ENCODE measurements around the gene SH3BGR.

The SH3BGR gene

DNA sequence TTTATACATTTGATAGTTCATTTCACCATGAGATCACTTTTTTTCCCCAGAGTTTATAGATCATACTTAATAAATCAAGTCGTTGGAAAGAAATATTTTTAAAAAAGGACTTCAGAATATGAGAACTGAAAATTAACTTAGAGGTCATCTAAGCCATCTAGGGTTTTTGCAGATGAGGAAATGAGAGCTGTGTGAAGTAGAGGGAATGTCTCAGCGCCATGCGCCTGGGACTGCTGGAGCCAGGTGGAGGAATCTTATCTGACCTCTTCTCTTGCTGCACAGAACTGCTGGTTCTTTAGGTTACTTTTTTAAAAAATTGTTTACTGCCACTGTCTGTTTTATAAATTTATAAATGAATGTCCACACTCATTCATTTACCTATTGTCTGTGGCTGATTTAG, 11.5 kb downstream of the SH3BGR start:
- TF ChIP-seq, protein P1, sequence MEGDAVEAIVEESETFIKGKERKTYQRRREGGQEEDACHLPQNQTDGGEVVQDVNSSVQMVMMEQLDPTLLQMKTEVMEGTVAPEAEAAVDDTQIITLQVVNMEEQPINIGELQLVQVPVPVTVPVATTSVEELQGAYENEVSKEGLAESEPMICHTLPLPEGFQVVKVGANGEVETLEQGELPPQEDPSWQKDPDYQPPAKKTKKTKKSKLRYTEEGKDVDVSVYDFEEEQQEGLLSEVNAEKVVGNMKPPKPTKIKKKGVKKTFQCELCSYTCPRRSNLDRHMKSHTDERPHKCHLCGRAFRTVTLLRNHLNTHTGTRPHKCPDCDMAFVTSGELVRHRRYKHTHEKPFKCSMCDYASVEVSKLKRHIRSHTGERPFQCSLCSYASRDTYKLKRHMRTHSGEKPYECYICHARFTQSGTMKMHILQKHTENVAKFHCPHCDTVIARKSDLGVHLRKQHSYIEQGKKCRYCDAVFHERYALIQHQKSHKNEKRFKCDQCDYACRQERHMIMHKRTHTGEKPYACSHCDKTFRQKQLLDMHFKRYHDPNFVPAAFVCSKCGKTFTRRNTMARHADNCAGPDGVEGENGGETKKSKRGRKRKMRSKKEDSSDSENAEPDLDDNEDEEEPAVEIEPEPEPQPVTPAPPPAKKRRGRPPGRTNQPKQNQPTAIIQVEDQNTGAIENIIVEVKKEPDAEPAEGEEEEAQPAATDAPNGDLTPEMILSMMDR (conservative IDR thresholded peaks at IDR 0.05; ENCODE audit: low read depth, low read length), result no peak
- Histone ChIP-seq H3K9ac (no peak overlapping the region), H3K27me3 (ENCODE audit: insufficient read depth, low read depth) (no peaks in the 10 kb centered on the region), H3K4me1 (ENCODE audit: low read depth, poor library complexity, severe bottlenecking) (no peaks in the 10 kb centered on the region), H3K27ac (no peak overlapping the region), H2AFZ (ENCODE audit: low read depth) (no peak overlapping the region), H3K36me3 (ENCODE audit: insufficient read depth) (no peaks in the 10 kb centered on the region), H3K4me2 (no peak overlapping the region), H3K4me3 (IDR thresholded peaks at IDR 0.05; ENCODE audit: insufficient read depth, low read depth, low read length) (no peak overlapping the region), H4K20me1 (ENCODE audit: insufficient read depth) (no peaks in the 10 kb centered on the region), H3K79me2 (ENCODE audit: insufficient read depth, low read depth) (no peaks in the 10 kb centered on the region)

DNA sequence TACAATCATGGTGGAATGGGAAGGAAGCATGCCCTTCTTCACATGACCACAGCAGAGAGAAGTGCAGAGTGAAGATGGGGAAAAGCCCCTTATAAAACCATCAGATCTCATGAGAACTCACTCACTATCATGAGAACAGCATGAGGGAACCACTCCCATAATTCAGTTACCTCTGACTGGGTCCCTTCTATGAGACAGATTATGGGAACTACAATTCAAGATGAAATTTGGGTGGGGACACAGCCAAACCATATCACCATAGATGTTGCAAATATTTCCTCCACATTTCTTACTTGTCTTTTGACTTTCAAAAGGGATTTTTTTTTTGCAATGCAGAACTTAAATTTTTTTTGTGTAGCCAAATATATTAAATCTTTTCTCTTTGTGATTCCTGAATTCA, 14.8 kb downstream of the SH3BGR start:
- Histone ChIP-seq H4K20me1 (ENCODE audit: insufficient read depth) (no peaks in the 10 kb centered on the region), H3K4me2 (no peak overlapping the region), H3K79me2 (ENCODE audit: insufficient read depth, low read depth) (no peaks in the 10 kb centered on the region), H3K36me3 (ENCODE audit: insufficient read depth) (no peaks in the 10 kb centered on the region), H2AFZ (ENCODE audit: low read depth) (no peak overlapping the region), H3K27me3 (ENCODE audit: insufficient read depth, low read depth) (no peaks in the 10 kb centered on the region), H3K27ac (no peak overlapping the region), H3K9ac (no peak overlapping the region), H3K4me1 (ENCODE audit: low read depth, poor library complexity, severe bottlenecking) (no peaks in the 10 kb centered on the region), H3K4me3 (IDR thresholded peaks at IDR 0.05; ENCODE audit: insufficient read depth, low read depth, low read length) (no peak overlapping the region)
- TF ChIP-seq, protein P1 (conservative IDR thresholded peaks at IDR 0.05; ENCODE audit: low read depth, low read length), result no peak

DNA sequence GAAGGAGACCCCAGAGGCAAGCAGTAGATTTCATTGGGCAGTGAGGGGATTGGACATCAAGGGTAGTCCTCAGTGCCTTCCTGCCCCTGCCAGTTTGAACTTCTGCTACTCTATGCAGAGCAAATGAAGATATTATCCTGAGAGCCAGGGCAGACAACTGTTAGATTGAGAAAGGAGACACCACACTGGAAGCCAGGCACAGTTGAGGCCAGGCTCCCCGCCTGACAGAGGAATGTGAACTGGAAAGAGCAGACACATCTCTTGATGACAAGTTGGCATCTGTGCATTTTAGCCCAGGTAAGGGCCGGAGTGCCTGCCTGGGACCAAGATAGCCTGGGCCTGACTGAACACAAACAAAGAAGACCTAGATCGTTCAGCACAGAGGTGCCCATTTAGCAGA, 16.0 kb downstream of the SH3BGR start:
- TF ChIP-seq, protein P1 (conservative IDR thresholded peaks at IDR 0.05; ENCODE audit: low read depth, low read length), result no peak
- Histone ChIP-seq H3K79me2 (ENCODE audit: insufficient read depth, low read depth) (no peaks in the 10 kb centered on the region), H3K9ac (no peak overlapping the region), H3K4me2 (no peak overlapping the region), H3K4me1 (ENCODE audit: low read depth, poor library complexity, severe bottlenecking) (no peaks in the 10 kb centered on the region), H4K20me1 (ENCODE audit: insufficient read depth) (no peaks in the 10 kb centered on the region), H3K36me3 (ENCODE audit: insufficient read depth) (no peaks in the 10 kb centered on the region), H3K4me3 (IDR thresholded peaks at IDR 0.05; ENCODE audit: insufficient read depth, low read depth, low read length) (no peak overlapping the region), H3K27ac (no peak overlapping the region), H3K27me3 (ENCODE audit: insufficient read depth, low read depth) (no peaks in the 10 kb centered on the region), H2AFZ (ENCODE audit: low read depth) (no peak overlapping the region)

DNA sequence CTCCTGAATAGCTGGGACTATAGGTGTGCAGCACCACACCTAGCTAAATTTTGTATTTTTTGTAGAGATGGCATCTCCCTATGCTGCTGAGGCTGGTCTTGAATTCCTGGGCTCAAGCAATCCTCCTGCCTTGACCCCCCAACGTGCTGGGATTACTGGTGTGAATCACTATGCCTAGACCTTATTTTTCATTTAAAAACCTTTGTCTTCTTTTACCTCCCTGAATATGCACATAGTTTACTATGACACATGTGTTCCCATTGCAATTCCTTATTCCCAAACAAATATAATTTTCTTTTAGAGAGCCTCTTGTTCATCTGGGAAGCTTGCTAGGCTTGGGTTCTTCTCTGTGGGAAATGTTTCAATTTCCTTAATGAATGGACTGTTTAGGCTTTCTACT, 16.8 kb downstream of the SH3BGR start:
- Histone ChIP-seq H3K27me3 (ENCODE audit: insufficient read depth, low read depth) (no peaks in the 10 kb centered on the region), H2AFZ (ENCODE audit: low read depth) (no peak overlapping the region), H3K4me2 (no peak overlapping the region), H3K9ac (no peak overlapping the region), H3K4me3 (IDR thresholded peaks at IDR 0.05; ENCODE audit: insufficient read depth, low read depth, low read length) (no peak overlapping the region), H3K27ac (no peak overlapping the region), H3K36me3 (ENCODE audit: insufficient read depth) (no peaks in the 10 kb centered on the region), H3K79me2 (ENCODE audit: insufficient read depth, low read depth) (no peaks in the 10 kb centered on the region), H4K20me1 (ENCODE audit: insufficient read depth) (no peaks in the 10 kb centered on the region), H3K4me1 (ENCODE audit: low read depth, poor library complexity, severe bottlenecking) (no peaks in the 10 kb centered on the region)
- TF ChIP-seq, protein P1 (conservative IDR thresholded peaks at IDR 0.05; ENCODE audit: low read depth, low read length), result no peak

DNA sequence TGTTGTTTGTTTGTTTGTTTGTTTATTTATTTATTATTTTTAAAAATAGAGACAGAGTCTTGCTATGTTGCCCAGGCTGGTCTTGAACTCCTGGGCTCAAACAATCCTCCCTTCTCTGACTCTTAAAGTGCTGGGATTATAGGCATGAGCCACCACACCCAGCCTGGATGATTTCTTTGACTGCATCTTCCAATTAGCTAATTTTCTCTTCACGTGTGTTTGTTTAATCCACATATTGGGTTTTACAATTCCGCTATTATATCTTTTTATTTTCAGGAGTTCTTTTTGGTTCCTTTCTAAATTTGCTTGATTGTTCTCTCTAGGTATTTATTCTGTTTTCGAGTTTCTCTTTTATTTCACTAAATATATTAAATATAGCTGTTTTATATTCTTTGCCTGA, 19.8 kb downstream of the SH3BGR start:
- Histone ChIP-seq H4K20me1 (ENCODE audit: insufficient read depth) (no peaks in the 10 kb centered on the region), H2AFZ (ENCODE audit: low read depth) (no peak overlapping the region), H3K9ac (no peak overlapping the region), H3K36me3 (ENCODE audit: insufficient read depth) (no peaks in the 10 kb centered on the region), H3K79me2 (ENCODE audit: insufficient read depth, low read depth) (no peaks in the 10 kb centered on the region), H3K27ac (no peak overlapping the region), H3K27me3 (ENCODE audit: insufficient read depth, low read depth) (no peaks in the 10 kb centered on the region), H3K4me2 (no peak overlapping the region), H3K4me1 (ENCODE audit: low read depth, poor library complexity, severe bottlenecking) (no peaks in the 10 kb centered on the region), H3K4me3 (IDR thresholded peaks at IDR 0.05; ENCODE audit: insufficient read depth, low read depth, low read length) (no peak overlapping the region)
- TF ChIP-seq, protein P1 (conservative IDR thresholded peaks at IDR 0.05; ENCODE audit: low read depth, low read length), result no peak

Measured in KMS-11 (cell line).